ENCODE measurements around the gene GABRR2. TPM values are rescaled to one million over a fixed set of nuclear protein-coding genes. Genes with fewer than 3 reads are reported as not detected.

The GABRR2 gene
- total and polyA plus RNA-seq, 10 of the 15 experiments (the other 5 are each of a cell fraction or from before 2014, with no cell fraction given) = 0.16 to 0.72 (median 0.32) TPM; not detected in 2

DNA sequence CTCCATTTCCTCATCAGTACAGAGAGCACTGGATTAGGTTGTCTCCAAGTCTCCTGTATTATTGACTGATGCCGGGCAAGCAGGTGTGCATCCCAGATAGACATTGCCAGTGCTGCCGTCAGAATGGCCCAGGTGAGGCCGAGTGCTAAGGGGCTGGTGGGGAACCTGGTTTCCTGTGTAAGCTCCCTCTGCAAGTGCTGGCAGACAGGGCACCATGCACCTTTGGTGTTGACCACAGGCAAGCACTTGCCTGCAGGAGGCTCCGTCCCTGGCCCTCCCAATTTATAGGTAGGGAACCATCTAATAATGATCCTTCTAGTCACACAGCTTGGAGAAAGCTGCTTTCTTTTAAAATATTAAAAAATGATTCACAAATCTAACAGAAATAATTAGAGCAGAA is 98.7 kb downstream of the GABRR2 start:
- CTCF ChIA-PET = no interaction called here
- in situ Hi-C loops (cut with MboI) = no loop called here
- WGBS (ENCODE audit: insufficient coverage, insufficient replicate concordance, low lambda C conversion rate, missing lambda C conversion rate) = 80% methylated on average over 4 of the region's 4 CpGs
- Histone ChIP-seq H3K27ac (ENCODE audit: control insufficient read depth, insufficient read depth) (no peak overlapping the region), H3K4me2 (ENCODE audit: control insufficient read depth, insufficient read depth) (no peak overlapping the region), H3K9ac (ENCODE audit: control insufficient read depth, insufficient read depth, low read length) (no peak overlapping the region), H3K79me2 (ENCODE audit: control insufficient read depth, insufficient read depth, low read length) (no peaks in the 10 kb centered on the region), H4K20me1 (ENCODE audit: control insufficient read depth, insufficient read depth) (no peaks in the 10 kb centered on the region), H3K27me3 (replicated peaks in 1 of 2; ENCODE audit: control insufficient read depth in 2 of 2, insufficient read depth in 2 of 2, low read length in 1 of 2) (peaks cover 0 to 2% of the 10 kb centered on the region in 2 experiments; a peak in 1 of 4 replicates), H3K4me1 (ENCODE audit: control insufficient read depth, insufficient read depth, low read length) (no peaks in the 10 kb centered on the region), H2AFZ (ENCODE audit: control insufficient read depth, low read depth, low read length) (no peak overlapping the region), H3K9me3 (replicated peaks; ENCODE audit: control insufficient read depth, insufficient read depth, low read length) (no peaks in the 10 kb centered on the region), H3K36me3 (ENCODE audit: control insufficient read depth in 2 of 2, insufficient read depth in 2 of 2, low read length in 1 of 2) (no peaks in the 10 kb centered on the region), H3K4me3 (no peak overlapping the region)
- RAD21 ChIA-PET (ENCODE audit: unreplicated experiment) = no interaction called here
- SMC1A ChIA-PET (ENCODE audit: uncharacterized antibody, unreplicated experiment) = no interaction called here
- TF ChIP-seq CHD4 (IDR thresholded peaks at IDR 0.05) (no peak), ATF7 (IDR thresholded peaks at IDR 0.05; ENCODE audit: low read depth) (no peak), ESRRA (IDR thresholded peaks at IDR 0.05; ENCODE audit: low read length) (no peak), ZNF217 (IDR thresholded peaks at IDR 0.05) (no peak), RB1 (IDR thresholded peaks at IDR 0.05; ENCODE audit: borderline replicate concordance) (no peak), YY1 (IDR thresholded peaks at IDR 0.05; ENCODE audit: low read depth, low read length) (no peak), BHLHE40 (IDR thresholded peaks at IDR 0.05; ENCODE audit: borderline replicate concordance in 1 of 2, low read depth in 2 of 2, low read length in 1 of 2) (no peak), SPI1 (IDR thresholded peaks at IDR 0.05; ENCODE audit: borderline replicate concordance, insufficient read depth, low read depth, low read length) (no peak), NR2C1 (IDR thresholded peaks at IDR 0.05) (no peak), HCFC1 (IDR thresholded peaks at IDR 0.05; ENCODE audit: low read length) (no peak), CREB1 (IDR thresholded peaks at IDR 0.05; ENCODE audit: low read depth) (no peak)
- TF ChIP-seq, protein P1, sequence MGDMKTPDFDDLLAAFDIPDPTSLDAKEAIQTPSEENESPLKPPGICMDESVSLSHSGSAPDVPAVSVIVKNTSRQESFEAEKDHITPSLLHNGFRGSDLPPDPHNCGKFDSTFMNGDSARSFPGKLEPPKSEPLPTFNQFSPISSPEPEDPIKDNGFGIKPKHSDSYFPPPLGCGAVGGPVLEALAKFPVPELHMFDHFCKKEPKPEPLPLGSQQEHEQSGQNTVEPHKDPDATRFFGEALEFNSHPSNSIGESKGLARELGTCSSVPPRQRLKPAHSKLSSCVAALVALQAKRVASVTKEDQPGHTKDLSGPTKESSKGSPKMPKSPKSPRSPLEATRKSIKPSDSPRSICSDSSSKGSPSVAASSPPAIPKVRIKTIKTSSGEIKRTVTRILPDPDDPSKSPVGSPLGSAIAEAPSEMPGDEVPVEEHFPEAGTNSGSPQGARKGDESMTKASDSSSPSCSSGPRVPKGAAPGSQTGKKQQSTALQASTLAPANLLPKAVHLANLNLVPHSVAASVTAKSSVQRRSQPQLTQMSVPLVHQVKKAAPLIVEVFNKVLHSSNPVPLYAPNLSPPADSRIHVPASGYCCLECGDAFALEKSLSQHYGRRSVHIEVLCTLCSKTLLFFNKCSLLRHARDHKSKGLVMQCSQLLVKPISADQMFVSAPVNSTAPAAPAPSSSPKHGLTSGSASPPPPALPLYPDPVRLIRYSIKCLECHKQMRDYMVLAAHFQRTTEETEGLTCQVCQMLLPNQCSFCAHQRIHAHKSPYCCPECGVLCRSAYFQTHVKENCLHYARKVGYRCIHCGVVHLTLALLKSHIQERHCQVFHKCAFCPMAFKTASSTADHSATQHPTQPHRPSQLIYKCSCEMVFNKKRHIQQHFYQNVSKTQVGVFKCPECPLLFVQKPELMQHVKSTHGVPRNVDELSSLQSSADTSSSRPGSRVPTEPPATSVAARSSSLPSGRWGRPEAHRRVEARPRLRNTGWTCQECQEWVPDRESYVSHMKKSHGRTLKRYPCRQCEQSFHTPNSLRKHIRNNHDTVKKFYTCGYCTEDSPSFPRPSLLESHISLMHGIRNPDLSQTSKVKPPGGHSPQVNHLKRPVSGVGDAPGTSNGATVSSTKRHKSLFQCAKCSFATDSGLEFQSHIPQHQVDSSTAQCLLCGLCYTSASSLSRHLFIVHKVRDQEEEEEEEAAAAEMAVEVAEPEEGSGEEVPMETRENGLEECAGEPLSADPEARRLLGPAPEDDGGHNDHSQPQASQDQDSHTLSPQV (IDR thresholded peaks at IDR 0.05) = no peak
- TF ChIP-seq, protein P2, sequence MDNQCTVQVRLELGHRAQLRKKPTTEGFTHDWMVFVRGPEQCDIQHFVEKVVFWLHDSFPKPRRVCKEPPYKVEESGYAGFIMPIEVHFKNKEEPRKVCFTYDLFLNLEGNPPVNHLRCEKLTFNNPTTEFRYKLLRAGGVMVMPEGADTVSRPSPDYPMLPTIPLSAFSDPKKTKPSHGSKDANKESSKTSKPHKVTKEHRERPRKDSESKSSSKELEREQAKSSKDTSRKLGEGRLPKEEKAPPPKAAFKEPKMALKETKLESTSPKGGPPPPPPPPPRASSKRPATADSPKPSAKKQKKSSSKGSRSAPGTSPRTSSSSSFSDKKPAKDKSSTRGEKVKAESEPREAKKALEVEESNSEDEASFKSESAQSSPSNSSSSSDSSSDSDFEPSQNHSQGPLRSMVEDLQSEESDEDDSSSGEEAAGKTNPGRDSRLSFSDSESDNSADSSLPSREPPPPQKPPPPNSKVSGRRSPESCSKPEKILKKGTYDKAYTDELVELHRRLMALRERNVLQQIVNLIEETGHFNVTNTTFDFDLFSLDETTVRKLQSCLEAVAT (IDR thresholded peaks at IDR 0.05) = no peak
- TF ChIP-seq, protein P3, sequence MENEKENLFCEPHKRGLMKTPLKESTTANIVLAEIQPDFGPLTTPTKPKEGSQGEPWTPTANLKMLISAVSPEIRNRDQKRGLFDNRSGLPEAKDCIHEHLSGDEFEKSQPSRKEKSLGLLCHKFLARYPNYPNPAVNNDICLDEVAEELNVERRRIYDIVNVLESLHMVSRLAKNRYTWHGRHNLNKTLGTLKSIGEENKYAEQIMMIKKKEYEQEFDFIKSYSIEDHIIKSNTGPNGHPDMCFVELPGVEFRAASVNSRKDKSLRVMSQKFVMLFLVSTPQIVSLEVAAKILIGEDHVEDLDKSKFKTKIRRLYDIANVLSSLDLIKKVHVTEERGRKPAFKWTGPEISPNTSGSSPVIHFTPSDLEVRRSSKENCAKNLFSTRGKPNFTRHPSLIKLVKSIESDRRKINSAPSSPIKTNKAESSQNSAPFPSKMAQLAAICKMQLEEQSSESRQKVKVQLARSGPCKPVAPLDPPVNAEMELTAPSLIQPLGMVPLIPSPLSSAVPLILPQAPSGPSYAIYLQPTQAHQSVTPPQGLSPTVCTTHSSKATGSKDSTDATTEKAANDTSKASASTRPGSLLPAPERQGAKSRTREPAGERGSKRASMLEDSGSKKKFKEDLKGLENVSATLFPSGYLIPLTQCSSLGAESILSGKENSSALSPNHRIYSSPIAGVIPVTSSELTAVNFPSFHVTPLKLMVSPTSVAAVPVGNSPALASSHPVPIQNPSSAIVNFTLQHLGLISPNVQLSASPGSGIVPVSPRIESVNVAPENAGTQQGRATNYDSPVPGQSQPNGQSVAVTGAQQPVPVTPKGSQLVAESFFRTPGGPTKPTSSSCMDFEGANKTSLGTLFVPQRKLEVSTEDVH (IDR thresholded peaks at IDR 0.05; ENCODE audit: low read depth, partially characterized antibody) = no peak
- POLR2A ChIA-PET = no interaction called here
- ATAC-seq (no peak), FAIRE-seq (no peak), DNase-seq (ENCODE audit: low read depth, low spot score) (no peak)
- no TSS peak for BruUV-seq (replicated peaks)
- intact Hi-C loops (cut with micrococcal nuclease; ENCODE audit: unreplicated experiment) = no loop called here
